Heart right ventricle (tissue), 16 donors: Measurements from ENCODE around the gene TSPAN9. TPM values are rescaled to one million over a fixed set of nuclear protein-coding genes. Genes with fewer than 3 reads are reported as not detected.

Source experiments
- ATAC-seq, 8 donors: fragments of 200-7000 bp; cut with Tn5 transposase; one replicate each; pipeline ENCODE4 v1.9.1; 2020; ENCODE audit warnings: mild to moderate bottlenecking in 8 of 8, moderate library complexity in 8 of 8, moderate number of reproducible peaks in 1 of 8
- DNase-seq, 2 donors: peaks; one replicate each; pipeline ENCODE4 v3.0.0-alpha.2; 2020
- H3K27ac ChIP-seq, 10 donors: fragments of 200-600 bp; sonication (generic) in 2 of 10; one replicate each; pipeline versions ENCODE4 v1.5.0 to v1.8.0; 2020 to 2022; ENCODE audit warnings: mild to moderate bottlenecking in 3 of 10
- H3K27me3 ChIP-seq, 7 donors: fragments of 200-600 bp; one replicate each; pipeline ENCODE4 v1.8.0; 2021 to 2022; ENCODE audit warnings: mild to moderate bottlenecking in 2 of 7
- H3K36me3 ChIP-seq, 9 donors: fragments of 200-600 bp; sonication (generic) in 1 of 9; one replicate each; pipeline versions ENCODE4 v1.5.0 to v1.8.0; 2020 to 2022; ENCODE audit warnings: mild to moderate bottlenecking in 2 of 9
- H3K4me1 ChIP-seq, 9 donors: fragments of 200-600 bp; sonication (generic) in 1 of 9; one replicate each; pipeline versions ENCODE4 v1.5.0 to v1.8.0; 2020 to 2022; ENCODE audit warnings: mild to moderate bottlenecking in 4 of 9
- H3K4me3 ChIP-seq, 10 donors: fragments of 200-600 bp; sonication (generic) in 2 of 10; one replicate each; pipeline versions ENCODE4 v1.5.0 to v1.8.0; 2020 to 2022; ENCODE audit warnings: mild to moderate bottlenecking in 7 of 10, moderate library complexity in 2 of 10
- H3K9me3 ChIP-seq, 11 donors: fragments of 200-600 bp in 10 of 11; sonication (generic) in 2 of 11; one replicate each; pipeline versions ENCODE4 v1.5.0 to v1.8.0; 2013 to 2022; ENCODE audit warnings: mild to moderate bottlenecking in 2 of 11, control low read depth in 1 of 11, moderate library complexity in 1 of 11
- CTCF ChIP-seq, 9 donors: fragments of 200-600 bp; sonication (generic) in 2 of 9; IDR thresholded peaks; one replicate each; pipeline versions ENCODE4 v1.5.0 to v1.8.0; 2021 to 2022; ENCODE audit warnings: antibody characterized with exemption in 9 of 9, mild to moderate bottlenecking in 5 of 9, moderate library complexity in 1 of 9
- WGBS, 2 donors: extraction: QIAGEN DNeasy Blood & Tissue Kit; methylation state at CpG; one replicate each; pipeline ENCODE4 v1.1.7; 2013; ENCODE audit warnings: inconsistent platforms in 1 of 2; 5-methylcytosine and 5-hydroxymethylcytosine counted together
- intact Hi-C, 10 donors: fragments of 100-400 bp; cut with DNase I; formaldehyde crosslinking; loops; one replicate each; pipeline versions ENCODE4 v1.11.1 to v1.14.2; 2022
- polyA plus RNA-seq, 2 donors: library from polyadenylated mRNA; stranded (reverse); fragments of 200-250 nt; gene quantifications; one replicate each; pipeline ENCODE4 v1.2.3, GENCODE V29; 2013
- total RNA-seq, 10 donors: library from RNA; stranded (reverse); fragmentation: NEBNext Ultra II Directional in 3 of 10; extraction: Animal tissue kit (Norgen Biotek cat#: 25700) in 3 of 10; gene quantifications; one replicate each; pipeline versions ENCODE4 v1.2.1 to v1.2.4, GENCODE V29; 2021 to 2023
- donor health status: Arrhythmogenic right ventricular cardiomyopathy.
- donor health status: ischemic (EF 13 %, LVEDD 7.1; RV severe dilation, severe dysfunction).
- donor health status: healthy with polysubstance abuse.
- donor health status: DM: no; HTN: yes; CAD: no.
- donor health status: DM: no; HTN: no; CAD: no.
- donor health status: ischemic (EF 25% LVEDD 6.9; RV normal size, moderate dysfunction).
- donor health status: ischemic (EF 25% LVEDD 5.7; RV mildly dilated, moderate dysfunction).
- donor health status: healthy.
- donor health status: DM: yes; HTN: yes; CAD: no.
- donor health status: Ischemic cardiomyopathy.
- donor health status: ischemic (EF 35%, LVEDD 5.7; RV mildly dilated, moderate dysfunction).
- donor health status: nonischemic (EF 11% LVEDD 7.7; RV severe dilation, severe dysfunction).
- donor health status: DM: yes; HTN: yes; CAD: no.
- donor health status: PGD.
- donor health status: ischemic (EF 29% LVEDD 5.4; RV normal size, mild dysfunction).
- donor health status: nonischemic (EF 23%, LVEDD 6.1; RV moderate dilation, normal function).

Gene TSPAN9
- total and polyA plus RNA-seq, 12 donors, result 63.0 to 401 (median 251) TPM

- DNase-seq (no peak), ATAC-seq (peak in 1 of 8 donors; percentile 1)
- H3K27ac ChIP-seq, result peak overlapping the region in 6 of 10 donors; percentile 9 to 99 (median 92)
- no peak overlapping the region for H3K4me3 ChIP-seq
- H3K27me3 ChIP-seq, result no peaks in the 10 kb centered on the region
- H3K36me3 ChIP-seq, result peaks cover 0 to 21% (median 0%) of the 10 kb centered on the region in 9 donors
- intact Hi-C loops, result no loop called here
- WGBS, 2 donors, result 61 to 73% methylated on average over 8 of the region's 8 CpGs
- H3K4me1 ChIP-seq, result peaks cover 17 to 78% (median 64%) of the 10 kb centered on the region in 9 donors
- H3K9me3 ChIP-seq, result no peaks in the 10 kb centered on the region
- TF ChIP-seq CTCF (IDR thresholded peaks at IDR 0.05), result no peak
Observed at GRCh38 chr12:3266638-3267037, 189.5 kb downstream of the TSPAN9 start.

- ATAC-seq, result peak in 1 of 8 donors; percentile 23
- Histone ChIP-seq H3K27ac (peak overlapping the region in 8 of 10 donors; percentile 2 to 99 (median 84)), H3K4me3 (no peak overlapping the region), H3K4me1 (peaks cover 13 to 74% (median 64%) of the 10 kb centered on the region in 9 donors), H3K9me3 (no peaks in the 10 kb centered on the region), H3K27me3 (no peaks in the 10 kb centered on the region), H3K36me3 (peaks cover 0 to 25% (median 0%) of the 10 kb centered on the region in 9 donors)
- 55 to 70% methylated on average over 11 of the region's 11 CpGs for WGBS, 2 donors
- peak in 1 of 9 donors; percentile 10 for TF ChIP-seq CTCF (IDR thresholded peaks at IDR 0.05)
- intact Hi-C loops, result no loop called here
- DNase-seq, result no peak
Observed at GRCh38 chr12:3267690-3268089, 190.5 kb downstream of the TSPAN9 start.

GRCh38 chr12:3269594-3269993 lies 192.4 kb downstream of the TSPAN9 start:
- no peak for ATAC-seq
- DNase-seq, result no peak
- H3K4me1 ChIP-seq, result peaks cover 26 to 74% (median 66%) of the 10 kb centered on the region in 9 donors
- WGBS, 2 donors, result 85 to 90% methylated on average over 11 of the region's 11 CpGs
- H3K36me3 ChIP-seq, result peaks cover 0 to 26% (median 0%) of the 10 kb centered on the region in 9 donors
- no peak overlapping the region for H3K4me3 ChIP-seq
- TF ChIP-seq CTCF (IDR thresholded peaks at IDR 0.05), result no peak
- no peaks in the 10 kb centered on the region for H3K9me3 ChIP-seq
- H3K27me3 ChIP-seq, result no peaks in the 10 kb centered on the region
- intact Hi-C loops, result no loop called here
- peak overlapping the region in 3 of 10 donors; percentile 26 to 44 (median 28) for H3K27ac ChIP-seq

GRCh38 chr12:3271146-3271545 lies 194.0 kb downstream of the TSPAN9 start:
- Histone ChIP-seq H3K27ac (peak overlapping the region in 6 of 10 donors; percentile 6 to 87 (median 64)), H3K4me1 (peaks cover 28 to 74% (median 62%) of the 10 kb centered on the region in 9 donors), H3K36me3 (peaks cover 0 to 23% (median 0%) of the 10 kb centered on the region in 9 donors), H3K9me3 (no peaks in the 10 kb centered on the region), H3K4me3 (no peak overlapping the region), H3K27me3 (no peaks in the 10 kb centered on the region)
- TF ChIP-seq CTCF (IDR thresholded peaks at IDR 0.05), result no peak
- WGBS, 2 donors, result 82 to 97% methylated on average over 1 of the region's 1 CpG
- intact Hi-C loops, result loop anchor here in 5 of 10 donors (5.0 to 10.0 kb wide), 5 partner anchors 49 to 199 kb away; no protein-coding TSS in a partner anchor
- DNase-seq (no peak), ATAC-seq (no peak)
